ENCODE data around the gene ALAS2.
"Not testable (repeated sequence)": the region's sequence is repeated elsewhere in the genome, so short reads cannot be mapped to it uniquely, and the experiment has no call there.

Gene ALAS2, protein sequence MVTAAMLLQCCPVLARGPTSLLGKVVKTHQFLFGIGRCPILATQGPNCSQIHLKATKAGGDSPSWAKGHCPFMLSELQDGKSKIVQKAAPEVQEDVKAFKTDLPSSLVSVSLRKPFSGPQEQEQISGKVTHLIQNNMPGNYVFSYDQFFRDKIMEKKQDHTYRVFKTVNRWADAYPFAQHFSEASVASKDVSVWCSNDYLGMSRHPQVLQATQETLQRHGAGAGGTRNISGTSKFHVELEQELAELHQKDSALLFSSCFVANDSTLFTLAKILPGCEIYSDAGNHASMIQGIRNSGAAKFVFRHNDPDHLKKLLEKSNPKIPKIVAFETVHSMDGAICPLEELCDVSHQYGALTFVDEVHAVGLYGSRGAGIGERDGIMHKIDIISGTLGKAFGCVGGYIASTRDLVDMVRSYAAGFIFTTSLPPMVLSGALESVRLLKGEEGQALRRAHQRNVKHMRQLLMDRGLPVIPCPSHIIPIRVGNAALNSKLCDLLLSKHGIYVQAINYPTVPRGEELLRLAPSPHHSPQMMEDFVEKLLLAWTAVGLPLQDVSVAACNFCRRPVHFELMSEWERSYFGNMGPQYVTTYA

DNA sequence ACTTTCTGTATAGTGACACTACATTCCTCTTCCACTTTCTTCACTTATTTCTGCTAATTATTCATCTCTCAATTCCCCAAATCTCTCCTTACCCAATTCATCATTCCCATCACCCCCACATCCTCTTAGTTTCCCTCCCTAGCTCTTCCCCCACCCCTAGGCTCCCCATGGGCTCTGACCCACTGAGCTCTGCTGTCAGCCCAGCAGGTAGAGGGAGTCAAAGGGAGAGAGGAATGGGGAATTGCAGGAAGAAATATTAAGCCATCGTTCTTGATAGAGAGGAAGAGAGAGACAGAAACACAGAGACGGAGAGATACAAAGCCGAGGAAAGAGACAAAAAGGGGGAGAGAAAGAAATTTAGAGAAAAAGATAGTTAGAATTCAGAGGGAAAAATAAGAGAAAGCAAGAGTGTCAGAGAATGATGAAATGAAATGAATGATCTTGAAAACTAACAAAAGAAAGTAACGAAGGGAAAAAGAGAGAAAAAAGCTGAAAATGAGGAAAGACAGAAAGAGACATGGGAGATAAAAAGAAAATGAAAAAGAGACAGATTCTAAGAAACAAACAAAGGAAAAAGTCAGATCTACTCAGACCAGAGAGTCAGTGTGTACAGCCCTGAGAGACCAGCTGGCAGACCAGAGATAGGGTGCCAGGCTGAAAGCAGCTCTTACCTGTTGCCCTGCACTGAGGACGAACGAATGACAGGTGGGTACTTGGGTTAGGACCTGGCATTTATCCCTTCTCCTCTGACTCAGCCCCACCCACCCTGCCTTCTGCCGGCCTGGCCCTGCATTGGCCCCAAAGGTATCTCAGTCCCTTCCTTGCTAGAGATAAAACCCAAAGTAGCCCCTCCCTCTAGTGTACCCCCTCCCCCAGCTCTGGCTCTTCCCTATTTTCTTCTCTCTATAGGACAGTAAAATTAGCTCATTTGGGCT is at the start of gene ALAS2:
ALAS2 (minus strand) TSS at position 707 of the 935 bp plus-strand sequence. CDS start 4,977 bp downstream, outside the sequence.
- no peak for DNase-seq

DNA sequence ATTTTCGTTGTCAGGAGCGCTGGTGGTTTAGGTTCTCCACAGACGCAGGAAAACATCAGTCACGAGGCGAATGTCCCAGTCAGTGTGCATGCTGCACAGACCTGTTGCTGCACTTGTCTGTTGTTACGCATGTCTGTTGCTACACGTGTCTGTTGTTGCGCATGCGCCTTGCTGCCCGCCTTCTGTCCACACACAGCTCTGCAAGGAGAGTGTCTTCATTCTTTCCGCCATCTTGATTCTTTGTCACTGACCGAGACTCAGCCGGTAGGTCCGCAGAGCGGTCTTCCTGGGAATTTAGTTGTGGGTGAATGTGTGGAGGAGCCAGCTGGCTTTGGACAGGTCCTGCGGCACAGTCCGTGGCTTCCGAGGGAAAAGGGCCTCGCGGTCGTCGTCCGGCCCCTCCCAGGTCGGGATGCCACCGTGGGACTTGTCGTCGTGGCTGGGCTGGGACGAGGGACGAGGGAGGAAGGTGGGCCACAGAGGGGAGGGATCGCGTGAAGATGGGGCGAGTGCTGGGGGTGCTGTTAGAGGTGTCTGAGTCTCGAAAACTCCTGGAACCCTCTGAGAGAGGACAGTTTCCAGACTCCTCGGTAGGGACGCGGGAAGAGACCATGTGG is 44.2 kb upstream of the ALAS2 start, which contains the start of gene PAGE2B:
PAGE2B (plus strand) TSS at position 180 of the 617 bp plus-strand sequence. CDS start 1,012 bp downstream, outside the sequence.
- no peak for DNase-seq

DNA sequence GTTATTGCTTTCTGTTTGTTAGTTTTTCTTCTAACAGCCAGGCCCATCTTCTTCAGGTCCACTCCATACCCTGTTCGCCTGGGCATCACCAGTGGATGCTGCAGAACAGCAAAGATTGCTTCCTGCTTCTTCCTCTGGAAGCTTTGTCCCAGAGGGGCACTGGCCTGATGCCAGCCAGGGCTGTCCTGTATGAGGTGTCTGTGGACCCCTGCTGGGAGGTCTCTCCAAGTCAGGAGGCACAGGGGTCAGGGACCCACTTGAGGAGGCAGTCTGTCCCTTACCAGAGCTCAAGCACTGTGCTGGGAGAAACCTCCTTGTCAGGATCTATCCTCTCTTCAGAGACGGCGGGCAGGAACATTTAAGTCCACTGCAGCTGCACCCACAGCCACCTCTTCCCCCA is 41.5 kb upstream of the ALAS2 start:
- no peak for DNase-seq

DNA sequence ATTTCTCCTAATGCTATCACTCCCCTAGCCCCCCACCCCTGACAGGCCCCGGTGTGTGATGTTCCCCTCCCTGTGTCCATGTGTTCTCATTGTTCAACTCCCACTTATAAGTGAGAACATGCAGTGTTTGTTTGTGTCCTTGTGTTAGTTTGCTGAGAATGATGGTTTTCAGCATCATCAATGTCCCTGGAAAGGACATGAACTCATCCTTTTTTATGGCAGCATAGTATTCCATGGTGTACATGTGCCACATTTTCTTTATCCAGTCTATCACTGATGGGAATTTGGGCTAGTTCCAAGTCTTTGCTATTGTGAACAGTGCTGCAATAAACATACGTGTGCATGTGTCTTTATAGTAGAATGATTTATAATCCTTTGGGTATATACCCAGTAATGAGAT is 36.4 kb upstream of the ALAS2 start:
- DNase-seq = not testable (repeated sequence)

DNA sequence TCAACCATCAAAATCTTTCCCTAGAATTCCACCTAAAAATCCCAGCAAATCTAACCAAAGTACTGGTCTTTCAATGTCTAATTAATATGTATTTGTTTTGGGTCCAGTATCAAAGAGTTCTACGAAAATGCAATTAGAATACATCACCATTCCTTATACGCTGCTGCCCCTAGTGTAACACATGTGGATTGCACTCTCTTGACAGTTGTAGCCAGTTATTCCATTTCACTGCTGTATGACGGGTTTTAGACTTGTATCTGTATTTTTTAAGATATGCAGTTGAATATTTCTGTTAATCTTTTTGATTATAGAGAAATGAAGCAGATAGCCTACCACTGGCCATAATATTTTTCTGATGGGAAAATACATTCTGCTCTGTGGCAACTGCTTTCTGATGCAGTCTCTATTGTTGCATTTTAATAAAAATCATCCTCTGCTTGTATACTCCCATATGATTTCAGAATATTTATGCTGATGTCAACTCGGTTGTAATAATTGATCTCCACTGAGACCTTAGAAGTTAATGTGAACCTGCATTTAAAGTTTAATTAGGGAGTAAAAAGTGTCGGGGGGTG is 27.0 kb upstream of the ALAS2 start:
- DNase-seq = peak; percentile 33

DNA sequence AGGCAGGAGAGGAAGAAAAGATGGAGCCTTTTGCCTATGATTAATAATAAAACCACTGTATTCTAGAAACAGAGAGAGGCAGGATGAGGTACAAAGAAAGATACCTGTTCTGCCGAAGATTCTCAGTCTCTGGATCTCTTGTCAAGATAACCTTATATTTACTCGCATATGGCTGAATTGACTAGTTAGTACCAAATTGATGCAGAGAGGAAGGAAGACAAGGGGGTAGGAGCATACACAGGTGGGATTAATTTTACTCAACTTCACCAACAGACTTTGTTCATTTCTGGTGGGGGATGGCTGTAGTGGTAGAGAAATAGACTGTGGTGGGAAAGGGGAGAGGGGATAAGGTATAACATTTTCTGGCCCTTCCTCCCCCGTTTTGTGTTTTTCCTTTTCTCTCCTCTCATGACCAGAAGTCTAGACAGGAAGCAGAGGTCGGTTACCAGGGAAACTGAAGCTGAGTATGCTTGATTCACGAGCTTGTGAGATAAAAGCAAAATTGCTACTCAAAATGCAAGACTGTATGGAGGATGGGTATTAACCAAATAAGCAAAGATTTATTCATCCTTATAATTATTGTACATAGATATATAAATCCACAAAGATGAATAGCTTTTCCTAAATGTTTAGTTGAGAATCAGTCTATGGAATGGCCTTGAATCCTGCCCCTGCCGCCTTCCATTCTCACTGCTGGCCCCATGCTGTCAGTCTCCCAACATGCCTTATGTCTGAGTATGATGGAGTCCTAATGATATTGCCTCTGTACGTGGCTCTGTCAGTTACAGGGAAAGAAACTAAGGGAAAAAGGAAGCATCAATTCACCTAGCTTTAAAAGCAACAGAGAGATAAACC is 26.3 kb upstream of the ALAS2 start:
- DNase-seq = peak; percentile 12

DNA sequence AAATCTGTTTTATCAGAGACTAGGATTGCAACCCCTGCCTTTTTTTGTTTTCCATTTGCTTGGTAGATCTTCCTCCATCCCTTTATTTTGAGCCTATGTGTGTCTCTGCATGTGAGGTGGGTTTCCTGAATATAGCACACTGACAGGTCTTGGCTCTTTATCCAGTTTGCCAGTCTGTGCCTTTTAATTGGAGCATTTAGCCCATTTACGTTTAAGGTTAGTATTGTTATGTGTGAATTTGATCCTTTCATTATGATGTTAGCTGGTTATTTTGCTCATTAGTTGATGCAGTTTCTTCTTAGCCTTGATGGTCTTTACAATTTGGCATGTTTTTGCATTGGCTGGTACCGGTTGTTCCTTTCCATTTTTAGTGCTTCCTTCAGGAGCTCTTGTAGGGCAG is 19.8 kb upstream of the ALAS2 start:
- not testable (repeated sequence) for DNase-seq

DNA sequence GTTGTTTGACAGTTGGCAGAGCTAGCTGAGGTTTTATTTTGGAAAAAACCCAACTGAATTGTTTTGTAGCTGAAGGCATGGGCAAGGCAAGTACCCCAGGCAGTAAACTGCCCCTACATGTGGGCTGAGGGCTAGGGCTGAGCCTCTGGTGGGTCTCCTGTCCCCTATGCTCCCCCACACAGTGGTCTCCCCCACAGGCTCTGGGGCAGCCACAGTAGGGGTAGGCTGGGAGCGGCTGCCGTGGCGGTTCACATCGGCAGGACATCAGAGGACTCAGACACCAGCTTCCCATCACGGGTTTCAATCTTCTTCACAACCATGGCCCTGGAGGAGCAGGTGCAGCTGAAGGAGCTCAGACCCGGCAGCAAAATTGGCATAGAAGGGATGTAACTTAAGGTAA is 10.7 kb upstream of the ALAS2 start:
- DNase-seq = no peak

DNA sequence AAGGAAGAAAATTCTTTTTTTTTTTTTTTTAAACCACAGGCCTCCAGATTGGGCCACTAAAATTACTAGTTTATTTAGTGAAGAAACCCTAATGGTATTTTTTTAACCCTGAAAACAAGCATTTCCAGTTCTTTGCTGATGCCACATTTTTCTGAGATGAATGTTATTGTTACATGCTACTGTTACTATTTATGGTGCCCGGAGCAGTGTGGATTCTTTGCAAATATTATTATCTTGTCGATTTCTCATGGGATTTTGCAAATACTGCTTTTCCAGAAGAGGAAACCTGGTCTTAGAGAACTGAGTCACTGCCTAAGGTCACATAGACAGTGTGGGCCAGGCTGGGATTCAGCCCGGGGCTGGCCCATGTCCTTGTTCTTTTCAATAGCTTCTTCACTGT is 8.7 kb upstream of the ALAS2 start:
- no peak for DNase-seq

DNA sequence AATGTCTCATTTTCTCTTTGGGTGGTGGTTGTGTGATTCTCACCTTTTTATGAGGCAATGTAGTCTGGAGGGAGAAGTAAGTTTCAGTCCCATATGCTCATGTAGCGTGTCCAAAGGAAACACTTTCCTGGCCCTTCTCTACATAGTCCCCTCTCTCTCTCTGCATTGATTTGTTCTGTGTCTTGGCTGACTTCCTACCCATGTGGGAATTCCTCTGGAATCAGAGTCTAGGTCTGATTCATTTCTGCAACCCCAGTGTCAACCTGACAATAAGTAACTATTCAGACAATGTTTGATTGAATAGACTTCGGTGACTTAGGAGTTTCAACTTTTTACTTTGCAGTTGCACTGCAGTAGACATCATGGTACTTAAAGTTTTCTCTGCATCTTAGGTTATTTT is 2.7 kb upstream of the ALAS2 start:
- no peak for DNase-seq

DNA sequence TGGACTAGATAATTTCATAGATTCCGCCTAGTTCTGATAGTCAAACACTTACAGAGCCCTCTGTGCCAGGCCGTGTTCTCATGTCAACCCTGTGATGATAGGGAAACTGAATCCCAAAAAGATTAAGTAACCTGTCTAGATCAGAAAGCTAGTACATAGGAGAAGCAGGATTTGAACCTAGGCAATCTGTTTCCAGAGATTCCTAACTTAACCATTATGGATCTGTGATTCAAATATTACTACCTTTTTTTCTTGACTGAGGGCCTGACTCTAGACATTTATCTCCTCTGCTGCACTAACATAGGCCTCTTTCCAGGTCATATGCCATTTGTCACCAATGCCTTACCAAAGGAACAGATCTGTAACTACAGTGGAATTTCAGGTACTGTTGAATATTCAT is 1.5 kb downstream of the ALAS2 start:
- no peak for DNase-seq

DNA sequence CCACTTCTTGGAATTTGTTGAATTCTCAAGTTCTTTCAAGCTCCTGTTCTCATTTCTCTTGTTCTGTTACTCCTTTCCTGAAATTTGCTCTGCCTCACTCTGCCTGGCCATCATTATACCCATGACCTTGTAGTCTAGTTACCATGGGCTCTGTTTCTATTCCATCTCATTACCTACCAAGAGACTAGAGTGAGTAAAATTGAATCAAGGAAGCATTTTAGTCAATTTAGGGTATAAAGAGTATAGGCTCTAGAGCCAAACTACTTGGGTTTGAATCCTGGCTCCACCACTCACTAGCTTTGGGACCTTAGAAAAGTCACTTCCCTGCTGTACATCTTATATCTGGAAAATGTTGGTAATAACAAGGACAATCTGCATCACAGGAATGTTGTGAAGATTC is 2.2 kb downstream of the ALAS2 start:
- DNase-seq = no peak

DNA sequence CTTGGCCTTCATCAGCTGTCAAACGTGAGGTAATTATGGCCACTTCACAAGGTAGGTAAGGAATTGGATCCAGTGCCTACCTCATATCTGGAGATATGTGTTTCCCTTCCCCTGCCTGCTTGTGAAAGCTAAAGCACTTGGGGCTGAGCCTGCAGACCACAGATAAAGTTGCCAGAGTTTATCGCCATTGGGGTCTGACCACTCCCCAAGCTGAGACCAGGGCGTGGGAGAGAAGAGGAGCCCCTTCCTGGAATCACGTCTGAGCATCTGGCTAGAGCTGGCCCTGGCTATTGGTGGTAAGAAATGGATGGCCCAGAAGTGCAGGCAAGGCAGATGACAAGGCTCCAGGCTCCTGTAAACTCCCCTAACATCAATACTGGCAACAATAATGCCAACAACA is 2.7 kb downstream of the ALAS2 start:
- DNase-seq = no peak

DNA sequence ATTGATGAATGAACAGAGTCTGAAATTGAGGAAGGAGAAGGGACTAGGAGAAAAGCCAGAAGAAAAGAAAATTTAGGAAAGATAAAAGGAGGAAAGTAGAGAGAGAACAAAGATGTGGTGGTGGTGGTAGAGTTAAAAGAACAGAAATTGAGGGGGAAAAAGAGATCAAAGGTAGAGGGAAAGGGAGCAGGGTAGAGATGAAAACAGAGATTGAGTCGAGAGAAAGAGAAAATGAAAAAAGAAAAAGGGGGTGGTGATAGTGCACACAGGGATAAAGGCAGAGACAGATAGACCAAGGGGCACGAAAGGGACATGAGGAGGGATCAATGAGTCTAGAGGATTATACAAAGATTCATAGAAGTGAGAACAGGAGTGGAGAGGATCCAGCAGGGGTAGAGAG is 3.9 kb downstream of the ALAS2 start:
- no peak for DNase-seq

DNA sequence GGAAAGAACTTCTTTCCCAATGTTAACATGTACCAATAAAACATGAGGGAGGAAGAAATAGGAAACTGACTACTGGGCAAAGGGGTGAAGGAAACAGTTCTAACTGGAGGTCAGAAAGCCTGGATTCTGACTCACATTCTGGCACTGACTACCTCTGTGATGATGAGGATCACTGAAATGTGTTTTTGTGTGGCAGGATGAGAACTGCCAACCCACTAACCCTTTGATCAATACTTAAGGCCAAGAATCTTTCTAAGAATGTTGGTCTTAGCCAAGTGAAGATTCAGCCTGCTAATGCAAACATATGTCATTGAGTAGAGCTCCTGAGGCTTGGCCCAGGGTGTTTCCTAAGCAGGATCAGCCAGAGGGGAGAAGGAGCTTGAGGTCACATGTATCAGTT is 4.6 kb downstream of the ALAS2 start:
- DNase-seq = no peak

DNA sequence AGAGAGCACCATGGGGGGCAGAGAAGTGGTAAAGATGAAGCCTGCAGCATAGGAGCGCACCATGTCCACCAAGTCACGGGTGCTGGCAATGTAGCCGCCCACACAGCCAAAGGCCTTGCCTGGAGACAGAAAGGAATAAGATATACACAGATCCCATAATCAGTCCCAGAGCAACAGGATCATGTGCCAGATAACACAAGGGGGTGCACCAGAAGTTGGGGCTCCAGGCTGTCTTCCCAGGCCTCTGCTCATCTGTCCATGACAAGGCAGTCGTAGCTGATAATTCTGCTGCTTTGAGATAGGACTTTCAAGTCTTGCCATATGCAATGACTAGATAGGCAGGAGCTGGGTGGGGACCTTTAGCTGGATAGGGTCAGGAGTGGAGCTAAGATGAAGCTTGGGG is 15.9 kb downstream of the ALAS2 start:
- no peak for DNase-seq

DNA sequence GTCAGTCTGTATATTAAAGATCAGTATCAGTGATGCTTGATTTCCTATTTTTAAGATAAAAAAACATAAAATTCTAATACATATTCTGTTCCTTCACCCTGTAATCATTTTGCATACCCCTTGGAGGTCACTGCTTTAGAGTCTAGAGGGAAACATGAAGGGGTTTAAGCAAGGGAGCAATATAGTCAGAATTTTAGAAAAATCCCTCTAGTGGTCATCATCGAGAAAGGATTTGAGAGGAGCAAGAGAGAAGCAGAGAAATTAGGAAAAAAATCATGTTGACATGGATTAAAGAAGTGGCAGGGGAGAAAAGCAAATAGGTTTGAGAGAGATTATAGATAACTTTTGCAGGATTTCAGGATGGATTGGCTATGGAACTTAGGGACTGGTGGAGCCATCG is 19.5 kb downstream of the ALAS2 start:
- DNase-seq = no peak

DNA sequence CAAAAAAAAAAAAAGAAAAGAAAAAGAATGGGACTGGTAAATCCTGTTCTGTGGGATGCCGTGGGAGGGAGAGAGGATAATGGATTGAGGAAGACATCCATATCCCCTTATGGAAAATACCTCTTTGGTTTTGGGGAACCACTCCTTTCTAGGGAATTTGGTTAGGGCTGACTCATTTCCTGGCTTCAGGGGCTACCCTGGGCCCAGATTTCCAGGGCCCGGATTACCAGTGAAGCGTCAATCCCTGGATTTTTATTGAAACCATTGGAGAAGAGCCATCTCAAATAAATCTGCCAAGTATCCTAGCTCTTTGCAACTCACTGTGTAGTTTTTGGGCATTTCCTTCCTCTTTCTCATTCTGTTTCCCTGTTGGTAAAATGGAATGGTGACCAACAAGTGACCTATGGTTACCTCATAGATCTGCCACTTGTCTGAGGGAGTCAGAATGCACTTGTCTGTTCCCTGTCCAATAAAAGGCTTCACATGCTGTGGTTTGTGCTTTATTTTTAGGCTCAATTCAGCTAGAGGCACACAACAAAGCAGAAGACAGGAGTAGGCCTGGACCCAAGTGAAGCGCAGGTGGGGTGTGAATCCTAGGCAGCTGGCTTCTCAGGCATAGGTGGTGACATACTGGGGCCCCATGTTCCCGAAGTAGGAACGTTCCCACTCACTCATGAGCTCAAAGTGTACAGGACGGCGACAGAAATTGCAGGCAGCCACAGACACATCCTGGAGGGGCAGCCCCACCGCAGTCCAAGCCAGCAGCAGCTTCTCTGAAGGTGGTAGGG is 22.0 kb downstream of the ALAS2 start:
- peak; percentile 12 for DNase-seq

DNA sequence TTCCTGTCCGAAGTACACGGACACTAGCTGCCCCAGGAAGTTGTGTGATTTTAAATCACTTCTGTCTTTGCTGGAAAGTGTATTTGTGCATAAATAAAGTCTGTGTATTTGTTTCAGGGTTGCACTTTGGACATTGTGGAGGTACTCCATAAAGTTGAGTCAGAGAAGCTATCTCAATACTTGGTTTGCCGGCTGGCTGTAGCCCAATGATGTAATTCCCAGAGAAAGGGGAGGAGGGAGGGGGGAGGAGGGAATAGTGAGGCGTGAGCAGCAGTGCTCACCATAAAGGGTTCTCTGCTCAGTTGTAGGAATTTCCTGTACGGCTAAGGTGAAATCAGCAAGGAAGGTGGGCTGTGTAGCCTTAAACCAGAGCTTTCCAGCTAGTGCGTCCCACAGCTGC is 23.1 kb downstream of the ALAS2 start:
- DNase-seq = no peak

DNA sequence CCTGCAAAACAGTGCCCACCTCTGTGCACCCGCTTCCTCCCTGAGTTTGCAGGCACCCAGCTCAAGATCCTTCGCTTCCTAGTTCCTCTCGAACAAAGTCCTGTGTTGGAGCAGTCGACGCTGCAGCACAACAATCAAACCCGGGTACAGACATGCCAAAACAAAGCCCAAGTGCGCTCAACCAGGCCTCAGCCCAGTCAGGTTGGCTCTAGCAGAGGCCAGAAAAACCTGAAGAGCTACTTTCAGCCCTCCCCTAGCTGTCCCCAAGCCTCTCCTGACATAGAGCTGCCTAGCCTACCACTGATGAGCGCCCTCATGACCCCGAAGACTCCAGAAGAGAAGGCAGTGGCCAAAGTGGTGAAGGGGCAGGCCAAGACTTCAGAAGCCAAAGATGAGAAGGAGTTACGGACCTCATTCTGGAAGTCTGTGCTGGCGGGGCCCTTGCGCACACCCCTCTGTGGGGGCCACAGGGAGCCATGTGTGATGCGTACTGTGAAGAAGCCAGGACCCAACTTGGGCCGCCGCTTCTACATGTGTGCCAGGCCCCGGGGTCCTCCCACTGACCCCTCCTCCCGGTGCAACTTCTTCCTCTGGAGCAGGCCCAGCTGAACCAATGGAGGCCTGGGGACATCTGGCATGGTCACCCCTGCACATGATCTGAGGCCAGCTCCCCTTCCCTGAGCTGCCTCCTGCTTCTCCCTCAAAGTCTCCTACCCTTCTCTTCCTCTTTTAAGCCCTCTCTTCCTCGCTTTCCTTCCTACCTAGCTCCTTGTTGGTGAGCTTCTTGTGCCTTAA is 23.8 kb downstream of the ALAS2 start:
- no peak for DNase-seq

Measured in stimulated activated CD4-positive, alpha-beta T cell treated with anti-CD3 and anti-CD28 coated beads, Interleukin-15, amount 100 ng/mL, for 24 hours (primary cell).